GM12878 (cell line): Measurements from ENCODE around the gene UQCR11. TPM values are rescaled to one million over a fixed set of nuclear protein-coding genes. Genes with fewer than 3 reads are reported as not detected.

Experiments
- ATAC-seq: fragments of 200-7000 bp; cut with Tn5 transposase; 3 replicates; pipeline ENCODE4 v1.9.1; 2020; ENCODE audit warnings: mild to moderate bottlenecking, moderate library complexity
- BruUV-seq: library from RNA; stranded (reverse); fragments of 400-500 nt; replicated peaks from 2 replicates; lab custom pipeline; 2021; lab: Mats Ljungman, UMichigan
- CTCF ChIA-PET: fragments of 300-600 bp; sonication (Branson Sonifier 250); formaldehyde crosslinking; extraction: SDS; loops from one replicate; lab custom pipeline; 2021; ENCODE audit warnings: inconsistent platforms; lab: Yijun Ruan, JAX
- POLR2A ChIA-PET: fragments of 350-600 bp; formaldehyde crosslinking; extraction: SDS; loops from one replicate; lab custom pipeline; 2021; ENCODE audit warnings: inconsistent platforms; lab: Charles Lee
- RAD21 ChIA-PET: fragments of 300-600 bp; sonication (Branson Sonifier 250); formaldehyde crosslinking; loops from one replicate; lab custom pipeline; 2023; ENCODE audit warnings: antibody characterized with exemption; ENCODE audit not compliant: unreplicated experiment; lab: Charles Lee
- SMC1A ChIA-PET: fragments of 300-600 bp; sonication (Branson Sonifier 250); formaldehyde crosslinking; loops from one replicate; lab custom pipeline; 2023; ENCODE audit not compliant: unreplicated experiment, uncharacterized antibody; lab: Charles Lee
- DNase-seq: peaks from one replicate; pipeline ENCODE4 v3.0.0-alpha.2; 2011; ENCODE audit warnings: low read depth, low spot score
- FAIRE-seq: peaks from 3 replicates; lab custom pipeline; 2011; peaks lifted over from hg19 to GRCh38; lab: Jason Lieb, UNC
- H2AFZ ChIP-seq: 2 replicates; pipeline ENCODE4 v1.6.0; 2011; ENCODE audit warnings: low read depth, low read length, control low read depth; ENCODE audit not compliant: control insufficient read depth
- H3K27ac ChIP-seq: 2 replicates; pipeline ENCODE4 v1.5.1; 2011; ENCODE audit warnings: control low read depth; ENCODE audit not compliant: control insufficient read depth, insufficient read depth
- H3K27me3 ChIP-seq, 2 experiments: replicated peaks in 1 of 2; 2 replicates each; pipeline versions ENCODE4 v1.6.0 to v1.6.1; 2011; ENCODE audit warnings: low read length in 1 of 2; ENCODE audit not compliant: control insufficient read depth in 2 of 2, insufficient read depth in 2 of 2
- H3K36me3 ChIP-seq, 2 experiments: 2 replicates each; pipeline ENCODE4 v1.5.1; 2011; ENCODE audit warnings: low read length in 1 of 2; ENCODE audit not compliant: control insufficient read depth in 2 of 2, insufficient read depth in 2 of 2
- H3K4me1 ChIP-seq: 2 replicates; pipeline ENCODE4 v1.6.1; 2011; ENCODE audit warnings: mild to moderate bottlenecking, low read length, moderate library complexity, mixed read lengths; ENCODE audit not compliant: control insufficient read depth, insufficient read depth
- H3K4me2 ChIP-seq: 2 replicates; pipeline ENCODE4 v1.6.0; 2011; ENCODE audit warnings: control low read depth; ENCODE audit not compliant: control insufficient read depth, insufficient read depth
- H3K4me3 ChIP-seq: fragments of 200-600 bp; sonication (generic); 2 replicates; pipeline ENCODE4 v1.5.1; 2016
- H3K79me2 ChIP-seq: 2 replicates; pipeline ENCODE4 v1.6.0; 2011; ENCODE audit warnings: low read length; ENCODE audit not compliant: control insufficient read depth, insufficient read depth
- H3K9ac ChIP-seq: 2 replicates; pipeline ENCODE4 v1.8.0; 2011; ENCODE audit warnings: low read length, control low read depth, mixed read lengths; ENCODE audit not compliant: control insufficient read depth, insufficient read depth
- H3K9me3 ChIP-seq: replicated peaks from 3 replicates; pipeline ENCODE4 v1.5.1; 2011; ENCODE audit warnings: mild to moderate bottlenecking, low read length; ENCODE audit not compliant: control insufficient read depth, insufficient read depth
- H4K20me1 ChIP-seq: 2 replicates; pipeline ENCODE4 v1.6.0; 2011; ENCODE audit not compliant: control insufficient read depth, insufficient read depth
- BMI1 ChIP-seq: fragments of 450-650 bp; IDR thresholded peaks from 2 replicates; pipeline ENCODE4 v1.6.1; 2016; ENCODE audit warnings: mild to moderate bottlenecking, moderate library complexity, borderline replicate concordance
- POLR2A ChIP-seq: IDR thresholded peaks from 2 replicates; pipeline ENCODE4 v1.6.1; 2011; ENCODE audit warnings: low read depth, mild to moderate bottlenecking, low read length
- SRF ChIP-seq, 2 experiments: IDR thresholded peaks; 2 replicates each; pipeline ENCODE4 v1.6.1; 2011; ENCODE audit warnings: low read depth in 2 of 2, low read length in 2 of 2, mild to moderate bottlenecking in 1 of 2, moderate library complexity in 1 of 2
- TCF7 ChIP-seq: IDR thresholded peaks from 2 replicates; pipeline ENCODE4 v1.6.1; 2014; ENCODE audit warnings: antibody characterized with exemption, borderline replicate concordance
- WGBS: methylation state at CpG from one replicate; pipeline ENCODE4 v1.1.6; 2016; ENCODE audit warnings: low lambda C conversion rate; ENCODE audit not compliant: insufficient replicate concordance, insufficient coverage; ENCODE audit errors: missing lambda C conversion rate; 5-methylcytosine and 5-hydroxymethylcytosine counted together
- in situ Hi-C: fragments of 300-500 bp; cut with MboI; formaldehyde crosslinking; loops from 9 replicates; pipeline ENCODE4 v1.14.3; 2018; ENCODE audit warnings: mixed read lengths
- intact Hi-C: fragments of 100-400 bp; cut with micrococcal nuclease; formaldehyde crosslinking; loops from one replicate; pipeline ENCODE4 v1.14.2; 2022; ENCODE audit not compliant: unreplicated experiment
- polyA plus RNA-seq, 11 experiments: library from polyadenylated mRNA; depleted of rRNA in 4 of 11; unstranded in 6 of 11; stranded (reverse) in 5 of 11; fragments of >200 nt; fragmentation: Nextera tagmentation in 4 of 11; fragmentation: Illumina TruSeq in 1 of 11; extraction: Ambion mirVana in 4 of 11; extraction: Trizol in 1 of 11; gene quantifications; 1 replicate in 1 of 11; 2 replicates in 10 of 11; pipeline versions ENCODE4 v1.2.1 to v1.2.3, GENCODE V29; 2011 to 2016; ENCODE audit warnings: inconsistent platforms in 2 of 11, missing spikeins in 2 of 11, low read depth in 1 of 11
- total RNA-seq, 4 experiments: library from RNA; depleted of rRNA in 3 of 4; stranded (reverse); fragments of >200 nt in 3 of 4; fragmentation: Illumina TruSeq in 1 of 4; extraction: Trizol in 1 of 4; gene quantifications; 2 replicates each; pipeline versions ENCODE4 v1.2.1 to v1.2.3, GENCODE V29; 2013 to 2021
- TF ChIP-seq, protein P1 (sequence below): fragments of 450-650 bp; formaldehyde crosslinking; IDR thresholded peaks from 2 replicates; pipeline ENCODE4 v1.5.0; 2022; ENCODE audit warnings: mild to moderate bottlenecking, missing genetic modification characterization

The UQCR11 gene
- total and polyA plus RNA-seq, 10 of the 15 experiments (the other 5 are each of a cell fraction or from before 2014, with no cell fraction given): 28.6 to 586 (median 193) TPM

DNA sequence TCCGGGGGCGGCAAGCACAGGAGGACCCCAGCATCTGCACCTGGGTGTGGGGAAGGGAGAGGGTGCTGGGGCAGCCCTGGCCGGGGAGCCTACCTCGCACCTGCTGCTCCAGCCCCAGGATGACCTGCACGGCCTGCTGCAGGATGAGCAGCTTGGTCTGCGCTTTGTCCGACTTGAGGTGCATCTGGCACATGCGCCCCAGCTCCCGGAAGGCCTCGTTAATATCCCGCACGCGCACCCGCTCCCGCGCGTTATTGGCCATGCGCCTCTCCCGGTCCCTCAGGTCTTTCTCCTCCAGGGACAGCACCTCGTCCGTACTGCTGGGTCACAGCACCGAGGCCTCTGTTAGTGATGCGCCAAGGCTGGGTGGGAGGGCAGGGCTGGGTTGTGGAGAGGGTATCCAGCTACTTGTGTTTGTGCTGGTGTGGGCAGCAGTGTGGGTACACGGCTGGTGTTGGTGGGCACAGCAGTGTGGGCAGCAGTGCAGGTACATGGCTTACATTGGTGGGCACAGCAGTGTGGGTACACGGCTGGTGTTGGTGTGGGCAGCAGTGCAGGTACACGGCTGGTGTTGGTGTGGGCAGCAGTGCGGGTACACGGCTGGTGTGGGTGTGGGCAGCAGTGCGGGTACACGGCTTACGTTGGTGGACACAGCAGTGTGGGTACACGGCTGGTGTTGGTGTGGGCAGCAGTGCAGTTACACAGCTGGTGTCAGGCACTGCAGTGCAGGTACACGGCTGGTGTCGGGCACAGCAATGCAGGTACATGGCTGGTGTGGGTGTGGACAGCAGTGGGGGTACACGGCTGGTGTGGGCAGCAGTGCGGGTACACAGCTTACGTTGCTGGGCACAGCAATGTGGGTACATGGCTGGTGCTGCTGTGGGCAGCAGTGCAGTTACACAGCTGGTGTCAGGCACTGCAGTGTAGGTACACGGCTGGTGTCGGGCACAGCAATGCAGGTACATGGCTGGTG is 7.1 kb upstream of the UQCR11 start:
- in situ Hi-C loops (no loop called here), intact Hi-C loops (no loop called here)
- H3K4me2 ChIP-seq: no peak overlapping the region
- TF ChIP-seq SRF (IDR thresholded peaks at IDR 0.05; ENCODE audit: low read depth in 2 of 2, low read length in 2 of 2) (no peak; a peak in 1 of 4 replicates), POLR2A (peak; percentile 72)
- no peaks in the 10 kb centered on the region for H3K79me2 ChIP-seq
- CTCF ChIA-PET: no interaction called here
- ATAC-seq: no peak
- no peaks in the 10 kb centered on the region for H3K9me3 ChIP-seq
- POLR2A ChIA-PET: no interaction called here
- no peak for FAIRE-seq
- SMC1A ChIA-PET: no interaction called here
- H3K4me1 ChIP-seq: no peaks in the 10 kb centered on the region
- RAD21 ChIA-PET: no interaction called here
- no peaks in the 10 kb centered on the region for H4K20me1 ChIP-seq
- H2AFZ ChIP-seq: no peak overlapping the region
- no peak overlapping the region for H3K9ac ChIP-seq
- BruUV-seq: no TSS peak
- H3K27me3 ChIP-seq: no peaks in the 10 kb centered on the region
- WGBS: 88% methylated on average over 39 of the region's 39 CpGs
- DNase-seq: no peak
- no peak overlapping the region for H3K4me3 ChIP-seq
- no peak overlapping the region for H3K27ac ChIP-seq
- H3K36me3 ChIP-seq: peaks cover 15 to 49% of the 10 kb centered on the region in 2 experiments

DNA sequence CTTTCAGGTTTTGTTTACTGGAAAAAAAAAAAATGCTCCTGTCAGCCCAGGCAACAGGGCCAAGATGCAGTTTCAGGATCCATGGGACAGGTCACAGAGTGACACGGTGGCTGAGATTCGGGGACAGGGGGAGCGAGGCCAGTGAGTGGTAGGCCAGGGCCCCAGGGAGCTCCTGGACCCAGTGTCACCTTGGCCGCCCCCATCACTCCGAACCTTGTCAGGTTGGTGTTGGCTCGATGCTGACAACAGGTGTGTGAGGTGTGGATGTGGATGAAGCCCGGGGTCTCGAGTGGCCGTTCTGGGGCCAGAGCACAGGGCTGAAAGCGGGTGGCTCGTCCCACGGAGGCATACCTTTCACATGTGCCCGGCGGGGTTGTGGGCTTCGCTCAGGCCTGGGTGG is 6.1 kb upstream of the UQCR11 start:
- no peaks in the 10 kb centered on the region for H3K27me3 ChIP-seq
- H3K36me3 ChIP-seq: peaks cover 14 to 41% of the 10 kb centered on the region in 2 experiments
- no peak overlapping the region for H3K4me3 ChIP-seq
- SMC1A ChIA-PET: no interaction called here
- no peak overlapping the region for H3K27ac ChIP-seq
- WGBS: 92% methylated on average over 15 of the region's 15 CpGs
- CTCF ChIA-PET: no interaction called here
- H4K20me1 ChIP-seq: no peaks in the 10 kb centered on the region
- no peaks in the 10 kb centered on the region for H3K79me2 ChIP-seq
- H3K9ac ChIP-seq: no peak overlapping the region
- H3K9me3 ChIP-seq: no peaks in the 10 kb centered on the region
- no peak for TF ChIP-seq TCF7
- no peak for TF ChIP-seq BMI1
- TF ChIP-seq, protein P1, sequence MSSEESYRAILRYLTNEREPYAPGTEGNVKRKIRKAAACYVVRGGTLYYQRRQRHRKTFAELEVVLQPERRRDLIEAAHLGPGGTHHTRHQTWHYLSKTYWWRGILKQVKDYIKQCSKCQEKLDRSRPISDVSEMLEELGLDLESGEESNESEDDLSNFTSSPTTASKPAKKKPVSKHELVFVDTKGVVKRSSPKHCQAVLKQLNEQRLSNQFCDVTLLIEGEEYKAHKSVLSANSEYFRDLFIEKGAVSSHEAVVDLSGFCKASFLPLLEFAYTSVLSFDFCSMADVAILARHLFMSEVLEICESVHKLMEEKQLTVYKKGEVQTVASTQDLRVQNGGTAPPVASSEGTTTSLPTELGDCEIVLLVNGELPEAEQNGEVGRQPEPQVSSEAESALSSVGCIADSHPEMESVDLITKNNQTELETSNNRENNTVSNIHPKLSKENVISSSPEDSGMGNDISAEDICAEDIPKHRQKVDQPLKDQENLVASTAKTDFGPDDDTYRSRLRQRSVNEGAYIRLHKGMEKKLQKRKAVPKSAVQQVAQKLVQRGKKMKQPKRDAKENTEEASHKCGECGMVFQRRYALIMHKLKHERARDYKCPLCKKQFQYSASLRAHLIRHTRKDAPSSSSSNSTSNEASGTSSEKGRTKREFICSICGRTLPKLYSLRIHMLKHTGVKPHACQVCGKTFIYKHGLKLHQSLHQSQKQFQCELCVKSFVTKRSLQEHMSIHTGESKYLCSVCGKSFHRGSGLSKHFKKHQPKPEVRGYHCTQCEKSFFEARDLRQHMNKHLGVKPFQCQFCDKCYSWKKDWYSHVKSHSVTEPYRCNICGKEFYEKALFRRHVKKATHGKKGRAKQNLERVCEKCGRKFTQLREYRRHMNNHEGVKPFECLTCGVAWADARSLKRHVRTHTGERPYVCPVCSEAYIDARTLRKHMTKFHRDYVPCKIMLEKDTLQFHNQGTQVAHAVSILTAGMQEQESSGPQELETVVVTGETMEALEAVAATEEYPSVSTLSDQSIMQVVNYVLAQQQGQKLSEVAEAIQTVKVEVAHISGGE (CRISPR knock-in tag): no peak
- no peak for FAIRE-seq
- TSS peak; percentile 72 for BruUV-seq
- peaks cover under 1% of the 10 kb centered on the region for H3K4me1 ChIP-seq
- no peak overlapping the region for H2AFZ ChIP-seq
- DNase-seq: no peak
- in situ Hi-C loops: no loop called here
- POLR2A ChIA-PET: no interaction called here
- no peak for ATAC-seq
- RAD21 ChIA-PET: no interaction called here
- no peak overlapping the region for H3K4me2 ChIP-seq
- intact Hi-C loops: no loop called here
